Dendritic cell treated with granulocyte-macrophage colony-stimulating factor and Interleukin-4, amounts not matched to agents 40 ng/mL and 50 ng/mL, for 4 days (primary cell): ENCODE measurements around the gene ZFAND3.

Experiments
- H3K27ac Mint-ChIP-seq: one replicate; pipeline ENCODE4 v1.8.0; 2022; ENCODE audit warnings: mild to moderate bottlenecking, mixed read lengths
- H3K27me3 Mint-ChIP-seq: one replicate; pipeline ENCODE4 v1.8.0; 2022; ENCODE audit warnings: mild to moderate bottlenecking, mixed read lengths
- H3K36me3 Mint-ChIP-seq: one replicate; pipeline ENCODE4 v1.8.0; 2022; ENCODE audit warnings: low read depth, mixed read lengths
- H3K4me1 Mint-ChIP-seq: one replicate; pipeline ENCODE4 v1.8.0; 2022; ENCODE audit warnings: low read depth, mixed read lengths
- H3K4me3 Mint-ChIP-seq: one replicate; pipeline ENCODE4 v1.8.0; 2022; ENCODE audit warnings: mild to moderate bottlenecking, moderate library complexity, mixed read lengths
- H3K9me3 Mint-ChIP-seq: one replicate; pipeline ENCODE4 v1.8.0; 2022; ENCODE audit warnings: mixed read lengths
- intact Hi-C: fragments of 100-400 bp; cut with micrococcal nuclease; formaldehyde crosslinking; loops from one replicate; pipeline ENCODE4 v1.15.0; 2022

Gene ZFAND3

DNA sequence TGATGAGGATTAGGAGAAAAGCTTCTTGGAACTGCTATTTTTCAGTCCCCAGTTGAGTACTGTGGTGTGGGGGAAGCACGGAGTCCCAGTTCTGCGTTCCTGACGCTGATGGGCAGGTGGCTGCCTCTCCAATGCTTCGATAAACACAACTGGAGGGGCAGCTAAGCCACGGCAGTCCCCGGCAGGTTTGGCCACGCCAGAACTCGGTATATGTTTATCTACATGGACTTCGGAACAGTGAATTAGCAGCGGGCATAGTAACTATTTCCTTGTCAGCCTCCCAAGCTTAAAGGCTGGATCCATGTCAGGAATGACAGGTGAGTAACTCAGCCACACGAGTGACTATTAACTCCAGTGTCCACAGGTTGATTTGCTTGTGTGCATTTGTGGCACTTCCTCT lies 354.4 kb downstream of the ZFAND3 start:
- intact Hi-C loops = no loop called here
- Mint-ChIP-seq H3K4me3 (no peak overlapping the region), H3K36me3 (peaks cover 41% of the 10 kb centered on the region), H3K27ac (no peak overlapping the region), H3K4me1 (peaks cover 6% of the 10 kb centered on the region), H3K27me3 (no peaks in the 10 kb centered on the region), H3K9me3 (no peaks in the 10 kb centered on the region)

DNA sequence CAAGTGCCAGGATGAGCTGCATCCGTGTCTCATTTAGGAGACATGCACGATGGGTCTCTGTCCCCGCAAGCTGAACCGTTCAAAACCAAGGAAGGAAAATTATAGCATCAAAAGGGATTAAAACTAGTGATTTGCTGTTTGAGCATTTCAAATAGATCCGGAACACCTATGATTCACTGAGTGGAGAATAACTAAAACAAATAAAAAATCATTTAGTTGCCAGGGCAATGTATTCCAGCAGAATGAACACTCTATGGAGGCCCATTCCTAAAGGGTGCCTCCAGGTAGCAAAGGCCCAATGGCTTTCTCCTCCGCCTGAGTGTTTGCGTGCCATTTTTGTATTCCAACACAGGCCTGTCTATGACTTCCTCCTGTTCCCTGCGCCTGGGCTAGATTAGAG lies 354.8 kb downstream of the ZFAND3 start:
- intact Hi-C loops = no loop called here
- Mint-ChIP-seq H3K4me3 (no peak overlapping the region), H3K9me3 (no peaks in the 10 kb centered on the region), H3K27me3 (no peaks in the 10 kb centered on the region), H3K27ac (no peak overlapping the region), H3K36me3 (peaks cover 41% of the 10 kb centered on the region), H3K4me1 (peaks cover 6% of the 10 kb centered on the region)

DNA sequence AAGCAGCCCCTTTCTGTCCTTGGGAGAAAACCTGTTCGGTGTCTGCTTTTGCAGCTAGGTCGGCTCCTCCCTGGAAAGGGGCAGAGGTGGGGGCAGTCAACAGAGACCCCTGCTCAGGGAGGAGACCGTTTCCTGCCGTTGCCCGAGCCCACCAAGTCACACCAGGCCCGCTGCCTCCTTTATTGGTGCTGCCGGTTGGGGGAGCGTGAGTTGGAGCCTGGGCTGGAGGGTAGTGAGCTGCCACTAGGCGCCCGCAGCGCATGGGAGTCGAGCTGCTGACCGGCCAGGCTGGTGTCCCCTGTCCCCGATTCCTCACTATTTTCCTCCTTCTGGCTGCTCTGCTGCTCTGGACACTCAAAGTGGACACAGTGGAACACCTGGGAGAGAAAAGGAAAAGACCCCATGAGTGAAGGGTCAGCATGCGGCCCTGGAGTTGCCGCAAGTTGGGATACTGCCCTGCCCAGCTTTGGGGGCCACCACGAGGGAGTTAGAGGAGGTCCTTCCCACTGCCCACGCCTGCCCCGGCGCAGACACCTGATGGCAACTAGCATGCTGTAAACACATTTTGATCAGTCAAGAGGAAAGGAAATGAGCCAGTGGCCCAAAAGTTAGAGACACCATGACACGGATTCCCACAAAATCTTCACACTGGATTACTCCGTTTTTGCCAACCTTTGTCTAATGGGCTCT lies 355.4 kb downstream of the ZFAND3 start:
- intact Hi-C loops = no loop called here
- H3K27me3 Mint-ChIP-seq = no peaks in the 10 kb centered on the region
- no peak overlapping the region for H3K27ac Mint-ChIP-seq
- H3K9me3 Mint-ChIP-seq = no peaks in the 10 kb centered on the region
- no peak overlapping the region for H3K4me3 Mint-ChIP-seq
- H3K36me3 Mint-ChIP-seq = peaks cover 38% of the 10 kb centered on the region
- H3K4me1 Mint-ChIP-seq = peaks cover 6% of the 10 kb centered on the region

DNA sequence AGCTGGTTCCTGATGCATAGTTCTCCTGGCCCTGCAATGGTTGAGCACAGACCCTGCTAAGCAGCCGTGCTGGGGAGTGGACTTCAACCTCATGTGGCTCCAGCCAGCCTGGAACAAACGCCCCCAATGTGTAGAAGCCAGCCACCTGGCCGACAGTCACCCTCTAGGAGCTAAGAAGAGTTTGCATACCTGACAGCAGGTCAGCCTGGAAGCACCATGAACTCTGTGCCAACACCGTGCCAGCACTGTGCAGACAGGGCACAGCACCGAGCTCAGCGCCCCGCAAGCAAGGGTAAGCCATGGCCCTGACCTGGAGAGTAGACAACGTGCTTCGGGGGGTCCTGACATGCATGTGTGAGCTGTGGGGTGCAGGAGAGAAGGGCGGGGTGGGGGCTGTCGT lies 356.3 kb downstream of the ZFAND3 start:
- Mint-ChIP-seq H3K27me3 (no peaks in the 10 kb centered on the region), H3K4me1 (peaks cover 6% of the 10 kb centered on the region), H3K36me3 (peaks cover 30% of the 10 kb centered on the region), H3K4me3 (no peak overlapping the region), H3K27ac (no peak overlapping the region), H3K9me3 (no peaks in the 10 kb centered on the region)
- intact Hi-C loops = no loop called here

DNA sequence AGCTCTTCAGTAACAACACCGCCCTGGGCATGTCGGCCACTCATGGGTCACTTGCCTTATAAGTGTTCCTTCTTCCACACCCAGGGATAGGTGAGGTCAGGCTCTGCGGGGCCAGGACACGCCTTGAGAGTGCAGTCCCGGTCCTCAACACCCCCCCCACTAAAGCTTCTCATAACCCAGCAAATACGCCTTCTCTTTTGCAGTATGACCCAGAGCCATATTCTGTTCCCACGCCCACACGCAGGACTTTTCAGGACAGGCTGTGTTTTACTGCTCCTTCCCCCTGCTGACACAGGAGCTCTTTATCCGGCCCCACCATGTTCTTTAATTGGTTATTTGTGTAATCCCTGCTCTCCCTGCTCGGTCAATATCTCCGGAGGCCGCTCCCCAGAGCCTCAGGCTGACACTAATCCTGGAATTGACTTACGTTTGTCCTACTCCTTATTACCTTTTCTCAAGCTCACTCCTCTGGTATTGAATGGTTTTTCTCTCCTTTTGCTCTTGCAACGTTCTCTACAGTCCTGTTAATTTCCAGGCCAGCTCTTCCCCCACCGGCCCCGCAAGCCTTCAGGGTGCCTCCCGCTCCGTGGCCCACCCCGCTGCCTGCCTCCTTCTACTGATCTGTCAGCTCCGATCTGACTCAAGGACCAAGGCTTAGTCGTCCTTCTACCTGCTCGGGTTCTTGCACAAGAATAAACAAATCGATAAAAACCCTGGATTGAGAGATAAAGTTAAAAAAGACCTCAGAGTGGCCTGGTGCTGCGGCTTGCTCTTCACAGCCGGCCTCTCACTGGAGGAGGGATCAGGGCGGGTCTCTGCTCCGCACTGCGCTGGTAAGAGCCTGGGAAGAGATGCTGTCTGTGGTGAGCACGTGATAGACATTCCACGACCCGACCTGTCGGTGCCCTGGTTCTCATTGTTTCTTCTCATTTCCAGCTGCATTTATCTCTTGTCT lies 357.5 kb downstream of the ZFAND3 start:
- H3K36me3 Mint-ChIP-seq = peaks cover 30% of the 10 kb centered on the region
- no peaks in the 10 kb centered on the region for H3K9me3 Mint-ChIP-seq
- H3K27me3 Mint-ChIP-seq = no peaks in the 10 kb centered on the region
- H3K27ac Mint-ChIP-seq = no peak overlapping the region
- H3K4me1 Mint-ChIP-seq = peaks cover 6% of the 10 kb centered on the region
- H3K4me3 Mint-ChIP-seq = no peak overlapping the region
- intact Hi-C loops = no loop called here

DNA sequence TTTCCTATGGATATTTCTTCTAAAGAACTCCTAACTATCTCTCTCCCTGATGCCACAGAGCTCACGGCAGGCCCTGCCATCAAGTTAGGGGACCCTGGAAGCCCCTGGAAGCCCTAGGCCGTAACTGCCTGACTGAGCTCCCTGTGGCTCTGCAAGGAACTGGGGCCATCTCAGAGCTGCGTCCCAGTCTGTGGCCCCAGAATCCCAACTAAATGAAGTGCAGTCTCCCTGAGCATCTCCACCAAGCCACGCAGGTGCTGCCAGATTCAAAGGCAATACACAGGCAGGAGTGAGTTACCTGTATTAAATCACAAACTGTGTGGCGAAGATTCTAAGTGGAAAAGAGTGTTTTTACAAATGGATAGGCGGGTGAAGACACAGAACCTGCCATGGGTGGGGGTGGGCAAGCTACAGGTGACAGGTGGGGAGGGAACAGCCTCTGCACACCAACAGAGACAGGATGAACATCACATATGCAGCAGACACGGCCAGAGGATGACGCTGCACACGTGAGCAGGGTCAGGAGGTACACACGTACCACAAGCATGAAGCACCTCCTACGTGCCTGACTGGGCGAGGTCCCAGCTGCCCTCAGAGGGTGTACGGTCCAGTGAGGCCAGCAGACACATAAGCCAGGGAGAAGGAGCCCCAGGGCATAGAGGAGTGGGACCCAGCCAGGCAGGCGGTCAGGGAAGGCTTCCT lies 358.5 kb downstream of the ZFAND3 start:
- intact Hi-C loops = no loop called here
- H3K27me3 Mint-ChIP-seq = no peaks in the 10 kb centered on the region
- no peak overlapping the region for H3K27ac Mint-ChIP-seq
- peaks cover 6% of the 10 kb centered on the region for H3K4me1 Mint-ChIP-seq
- peaks cover 30% of the 10 kb centered on the region for H3K36me3 Mint-ChIP-seq
- H3K9me3 Mint-ChIP-seq = no peaks in the 10 kb centered on the region
- no peak overlapping the region for H3K4me3 Mint-ChIP-seq

DNA sequence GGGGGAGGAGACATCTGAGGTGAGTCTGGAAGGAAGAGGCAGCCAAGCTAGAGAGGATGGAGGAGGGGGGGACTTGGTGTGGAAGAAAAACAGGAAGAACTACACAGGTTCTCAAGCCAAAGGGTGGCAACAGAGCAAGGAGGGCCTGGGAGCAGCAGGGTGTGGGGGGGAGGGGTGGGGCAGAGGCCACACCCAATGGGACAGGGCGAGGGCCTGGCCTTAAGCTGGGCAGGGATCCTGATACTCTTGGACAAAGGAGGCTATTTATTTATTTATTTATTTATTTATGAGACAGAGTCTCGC lies 359.0 kb downstream of the ZFAND3 start:
- H3K4me3 Mint-ChIP-seq = no peak overlapping the region
- H3K4me1 Mint-ChIP-seq = peaks cover 6% of the 10 kb centered on the region
- no peaks in the 10 kb centered on the region for H3K27me3 Mint-ChIP-seq
- no peaks in the 10 kb centered on the region for H3K9me3 Mint-ChIP-seq
- no peak overlapping the region for H3K27ac Mint-ChIP-seq
- intact Hi-C loops = no loop called here
- peaks cover 26% of the 10 kb centered on the region for H3K36me3 Mint-ChIP-seq

DNA sequence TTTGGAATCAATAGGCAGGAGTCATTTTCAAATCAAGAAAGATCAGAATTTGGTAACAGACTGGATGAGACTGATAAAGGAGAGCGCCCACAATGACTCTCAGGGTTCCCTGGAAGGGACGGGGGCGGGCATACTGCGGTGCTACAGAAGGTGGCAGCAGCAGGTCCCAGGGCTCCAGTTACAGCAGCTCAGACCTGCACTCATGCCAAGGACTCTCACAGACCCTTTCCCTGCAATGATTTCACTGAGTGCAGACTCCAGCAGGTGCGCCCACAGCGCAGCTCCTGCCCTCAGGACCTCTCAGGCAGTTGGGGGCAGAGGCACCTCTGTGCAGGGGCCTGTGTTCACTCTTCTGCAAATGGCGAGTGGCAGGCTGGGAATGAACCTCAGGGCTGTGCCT lies 359.8 kb downstream of the ZFAND3 start:
- Mint-ChIP-seq H3K27me3 (no peaks in the 10 kb centered on the region), H3K4me1 (peaks cover 6% of the 10 kb centered on the region), H3K9me3 (no peaks in the 10 kb centered on the region), H3K27ac (no peak overlapping the region), H3K36me3 (peaks cover 26% of the 10 kb centered on the region), H3K4me3 (no peak overlapping the region)
- intact Hi-C loops = no loop called here

DNA sequence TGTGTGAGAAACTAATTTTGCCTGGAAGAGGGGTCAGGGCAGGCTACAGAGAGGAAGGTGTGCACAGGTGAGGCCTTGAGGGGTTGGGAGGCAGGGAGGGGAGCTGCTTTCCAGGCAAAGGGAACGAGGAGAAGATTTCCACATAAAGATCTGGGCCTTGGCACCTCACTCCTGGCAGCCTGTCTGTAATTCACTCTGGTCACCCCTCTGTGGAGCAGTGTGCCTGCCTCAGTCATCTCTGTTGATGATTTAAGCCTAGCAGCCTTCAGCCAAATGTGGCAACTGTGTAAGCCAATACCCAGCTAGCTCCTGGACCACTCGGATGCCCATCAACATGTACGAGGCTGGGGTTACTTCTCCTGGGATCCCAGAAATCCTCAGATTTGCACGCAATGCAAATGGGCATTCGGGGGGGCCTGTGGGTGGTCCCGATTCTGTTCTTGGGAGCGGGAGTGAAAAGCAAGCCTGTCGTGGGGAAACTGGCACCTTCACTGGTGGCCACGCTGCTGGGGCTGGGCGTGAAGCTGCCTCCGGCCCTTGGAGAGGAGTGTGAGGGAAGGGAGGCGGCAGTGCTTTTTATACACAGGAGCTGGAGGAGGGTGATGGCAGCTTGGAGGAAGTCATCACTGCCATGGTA lies 360.4 kb downstream of the ZFAND3 start:
- Mint-ChIP-seq H3K36me3 (peaks cover 22% of the 10 kb centered on the region), H3K4me3 (no peak overlapping the region), H3K27ac (no peak overlapping the region), H3K4me1 (peaks cover 6% of the 10 kb centered on the region), H3K27me3 (no peaks in the 10 kb centered on the region), H3K9me3 (no peaks in the 10 kb centered on the region)
- intact Hi-C loops = no loop called here

DNA sequence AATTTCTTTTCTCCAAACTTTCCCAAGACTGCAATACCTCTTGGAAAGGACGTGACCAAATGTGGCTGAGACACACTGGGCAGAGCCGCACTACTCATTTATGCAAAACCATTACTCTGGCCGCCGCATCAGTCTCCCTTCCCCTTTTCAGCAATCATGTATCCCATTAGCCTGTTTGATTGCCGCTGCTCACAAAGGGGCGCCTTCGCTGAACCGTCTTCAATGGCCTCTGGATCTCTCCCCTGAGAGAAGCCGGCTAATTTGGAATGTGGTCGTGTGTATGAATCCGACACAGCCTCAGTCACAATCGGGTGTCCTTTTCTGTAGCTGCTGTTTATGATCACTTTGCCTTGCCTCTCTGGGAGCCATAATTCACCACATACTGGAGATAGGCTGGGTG lies 361.1 kb downstream of the ZFAND3 start:
- Mint-ChIP-seq H3K27ac (no peak overlapping the region), H3K9me3 (no peaks in the 10 kb centered on the region), H3K27me3 (no peaks in the 10 kb centered on the region), H3K36me3 (peaks cover 15% of the 10 kb centered on the region), H3K4me3 (no peak overlapping the region), H3K4me1 (peaks cover 6% of the 10 kb centered on the region)
- intact Hi-C loops = no loop called here

DNA sequence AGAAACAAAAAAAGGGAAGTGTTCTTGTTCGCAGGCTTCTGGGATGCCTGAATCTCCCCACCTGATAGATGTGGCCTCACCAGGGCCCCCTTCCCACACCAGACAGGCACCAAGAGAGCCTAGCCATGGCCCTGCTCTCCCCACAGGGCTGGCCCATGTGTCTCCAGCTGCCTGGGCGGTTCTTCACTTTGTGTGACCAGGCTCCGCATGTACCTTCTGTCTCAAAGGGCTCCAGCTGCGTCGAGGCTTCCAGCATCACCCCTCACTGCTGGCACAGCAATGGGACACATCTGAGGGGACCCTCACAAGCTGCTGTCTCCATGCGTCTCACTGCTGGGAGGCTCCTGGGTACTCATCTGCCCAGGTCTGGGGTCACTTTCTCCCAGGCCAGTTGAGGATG lies 362.9 kb downstream of the ZFAND3 start:
- Mint-ChIP-seq H3K36me3 (peaks cover 6% of the 10 kb centered on the region), H3K4me3 (no peak overlapping the region), H3K9me3 (no peaks in the 10 kb centered on the region), H3K4me1 (peaks cover 6% of the 10 kb centered on the region), H3K27ac (no peak overlapping the region), H3K27me3 (no peaks in the 10 kb centered on the region)
- intact Hi-C loops = no loop called here

DNA sequence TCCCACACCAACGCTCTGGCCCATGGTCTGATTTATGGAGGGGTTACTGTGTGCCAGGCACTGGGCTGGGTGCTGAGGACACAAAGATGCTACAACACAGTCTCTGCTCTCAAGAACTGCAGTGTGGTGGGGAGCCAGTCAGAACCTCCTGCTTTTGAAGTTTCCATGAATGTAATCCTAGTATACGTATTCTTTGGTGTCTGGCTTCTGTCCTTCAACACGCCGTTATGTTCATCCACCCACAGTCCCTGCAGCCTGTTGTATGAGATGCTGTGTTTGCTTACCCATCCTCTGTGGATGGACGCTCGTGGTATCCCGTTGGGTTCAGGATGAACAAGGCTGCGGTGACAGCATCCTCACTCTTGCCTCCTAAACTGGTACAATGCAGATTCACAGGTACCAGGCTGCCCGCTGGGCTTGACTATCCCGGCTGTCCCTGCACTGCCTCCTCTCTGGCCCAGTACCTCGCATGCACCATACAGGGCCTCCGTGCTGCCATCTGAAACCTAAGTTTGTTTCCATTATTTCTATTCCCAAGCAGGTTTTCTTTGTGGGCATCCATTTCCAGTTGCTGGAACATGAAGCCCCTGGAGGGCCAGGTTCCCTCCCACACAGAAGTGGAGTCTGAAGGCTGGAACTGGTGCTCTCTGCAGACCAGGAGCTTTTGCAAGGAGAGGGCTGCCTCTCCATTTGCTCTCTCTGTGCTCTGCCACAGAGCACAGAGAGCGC lies 364.5 kb downstream of the ZFAND3 start:
- intact Hi-C loops = no loop called here
- no peak overlapping the region for H3K27ac Mint-ChIP-seq
- H3K4me3 Mint-ChIP-seq = no peak overlapping the region
- H3K4me1 Mint-ChIP-seq = no peaks in the 10 kb centered on the region
- H3K36me3 Mint-ChIP-seq = peaks cover 6% of the 10 kb centered on the region
- H3K9me3 Mint-ChIP-seq = no peaks in the 10 kb centered on the region
- H3K27me3 Mint-ChIP-seq = no peaks in the 10 kb centered on the region

DNA sequence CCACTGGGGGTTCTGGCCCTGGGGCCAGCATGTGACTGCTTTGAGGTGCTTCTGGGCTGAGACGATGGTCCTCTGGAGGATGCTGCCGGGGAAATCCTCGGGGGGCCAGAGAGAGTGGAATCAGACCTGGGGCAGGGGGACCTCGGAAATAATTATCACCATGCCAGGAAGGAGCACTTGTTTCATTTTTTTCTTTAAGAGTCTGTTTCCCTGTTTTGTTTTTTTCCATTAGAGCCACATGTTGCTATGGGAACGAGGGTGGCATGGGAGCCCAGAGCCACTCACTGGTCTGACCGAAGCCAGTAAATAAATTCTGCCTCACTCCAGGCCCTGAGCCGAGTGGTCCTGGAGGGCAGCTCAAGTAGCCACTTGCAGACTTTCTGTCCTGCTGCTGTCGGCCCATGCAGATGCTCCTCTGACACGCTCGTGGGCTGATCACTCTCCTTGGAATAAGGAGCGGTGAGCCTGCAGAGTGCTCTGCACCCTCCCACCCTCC lies 365.1 kb downstream of the ZFAND3 start:
- Mint-ChIP-seq H3K27ac (no peak overlapping the region), H3K9me3 (no peaks in the 10 kb centered on the region), H3K4me1 (no peaks in the 10 kb centered on the region), H3K27me3 (no peaks in the 10 kb centered on the region), H3K36me3 (peaks cover 6% of the 10 kb centered on the region), H3K4me3 (no peak overlapping the region)
- intact Hi-C loops = no loop called here
